GM18520 (cell line): ENCODE data around the gene SYT5.
"Not testable (repeated sequence)": the region's sequence is repeated elsewhere in the genome, so short reads cannot be mapped to it uniquely, and the experiment has no call there.

Experiments
- ATAC-seq: cut with Tn5 transposase; IDR thresholded peaks from one replicate; pipeline ENCODE4 v1.9.1; 2021; ENCODE audit not compliant: unreplicated experiment

SYT5 gene

GRCh38 chr19:55179606-55180484, at the start of gene SYT5:
SYT5 (minus strand) TSS chr19:55180289; CDS start chr19:55179041, 1,248 bp downstream.
- ATAC-seq, result no peak

GRCh38 chr19:55229789-55230182, 49.7 kb upstream of the SYT5 start:
- no peak for ATAC-seq

- no peak for ATAC-seq
These were observed 49.2 kb upstream of the SYT5 start for GRCh38 chr19:55229145-55229788.

GRCh38 chr19:55228403-55229031, 48.4 kb upstream of the SYT5 start, which contains the start of gene TMEM86B:
TMEM86B (minus strand) TSS chr19:55228763; CDS start chr19:55228741, 22 bp downstream.
- no peak for ATAC-seq

GRCh38 chr19:55228015-55228391, 47.9 kb upstream of the SYT5 start:
- ATAC-seq, result no peak

GRCh38 chr19:55227241-55228014, 47.3 kb upstream of the SYT5 start:
- no peak for ATAC-seq

GRCh38 chr19:55226788-55227187, 46.7 kb upstream of the SYT5 start:
- ATAC-seq, result no peak

GRCh38 chr19:55226273-55226672, 46.2 kb upstream of the SYT5 start:
- no peak for ATAC-seq

GRCh38 chr19:55225415-55225958, 45.4 kb upstream of the SYT5 start:
- ATAC-seq, result no peak

- not testable (repeated sequence) for ATAC-seq
These were observed 44.8 kb upstream of the SYT5 start for GRCh38 chr19:55224679-55225414.

- ATAC-seq, result no peak
These were observed 44.1 kb upstream of the SYT5 start for GRCh38 chr19:55224038-55224665.

GRCh38 chr19:55223291-55224037, 43.4 kb upstream of the SYT5 start:
- no peak for ATAC-seq

GRCh38 chr19:55220525-55220924, 40.4 kb upstream of the SYT5 start:
- ATAC-seq, result no peak

- ATAC-seq, result no peak
These were observed 36.5 kb upstream of the SYT5 start for GRCh38 chr19:55216461-55217198.

- ATAC-seq, result no peak
These were observed 33.5 kb upstream of the SYT5 start for GRCh38 chr19:55213547-55213946.

- no peak for ATAC-seq
These were observed 32.4 kb upstream of the SYT5 start for GRCh38 chr19:55212447-55212846.

- ATAC-seq, result no peak
These were observed 29.8 kb upstream of the SYT5 start for GRCh38 chr19:55209693-55210472.
